Common myeloid progenitor, CD34-positive (primary cell): ENCODE measurements around the gene ABLIM3.
"Not testable (repeated sequence)": the region's sequence is repeated elsewhere in the genome, so short reads cannot be mapped to it uniquely, and the experiment has no call there.

Experiments used
- CTCF ChIA-PET: fragments of 350-600 bp; sonication (Branson Sonifier 250); formaldehyde crosslinking; loops from one replicate; lab custom pipeline; 2021; ENCODE audit warnings: antibody characterized with exemption; lab: Charles Lee
- POLR2A ChIA-PET: fragments of 350-600 bp; sonication (Branson Sonifier 250); formaldehyde crosslinking; loops from one replicate; lab custom pipeline; 2021; ENCODE audit warnings: antibody characterized with exemption; lab: Charles Lee
- DNase-seq, 3 donors: peaks; one replicate each; pipeline versions ENCODE4 v3.0.0 to v3.0.0-alpha.2; 2013
- H3K27ac ChIP-seq, 2 experiments: 1 replicate in 1 of 2; 2 replicates in 1 of 2; pipeline ENCODE4 v1.7.0; 2013; ENCODE audit warnings: inconsistent platforms in 2 of 2, low read length in 2 of 2, mild to moderate bottlenecking in 2 of 2, low read depth in 1 of 2, moderate library complexity in 1 of 2; ENCODE audit not compliant: severe bottlenecking in 2 of 2, insufficient read depth in 1 of 2, poor library complexity in 1 of 2
- H3K27me3 ChIP-seq, 5 experiments: replicated peaks in 2 of 5; 1 replicate in 3 of 5; 2 replicates in 2 of 5; pipeline versions ENCODE4 v1.6.1 to v1.7.0; 2013; ENCODE audit warnings: low read length in 4 of 5, mild to moderate bottlenecking in 2 of 5, moderate library complexity in 2 of 5, inconsistent platforms in 1 of 5; ENCODE audit not compliant: insufficient read depth in 5 of 5, control insufficient read depth in 4 of 5
- H3K36me3 ChIP-seq, 4 experiments: 1 replicate in 2 of 4; 2 replicates in 2 of 4; pipeline versions ENCODE4 v1.6.1 to v1.7.0; 2013; ENCODE audit warnings: low read length in 3 of 4, control low read depth in 1 of 4, mild to moderate bottlenecking in 1 of 4; ENCODE audit not compliant: control insufficient read depth in 4 of 4, insufficient read depth in 4 of 4
- H3K4me1 ChIP-seq, 4 experiments: 1 replicate in 3 of 4; 2 replicates in 1 of 4; pipeline versions ENCODE4 v1.6.1 to v1.7.1; 2013; ENCODE audit warnings: low read length in 3 of 4, mild to moderate bottlenecking in 3 of 4, control low read depth in 1 of 4, inconsistent platforms in 1 of 4, moderate library complexity in 1 of 4; ENCODE audit not compliant: control insufficient read depth in 4 of 4, insufficient read depth in 4 of 4; ENCODE audit errors: control extremely low read depth in 1 of 4
- H3K4me3 ChIP-seq, 7 experiments: 1 replicate in 4 of 7; 2 replicates in 3 of 7; pipeline versions ENCODE4 v1.5.1 to v1.7.0; 2013; ENCODE audit warnings: mild to moderate bottlenecking in 7 of 7, low read length in 6 of 7, moderate library complexity in 6 of 7, inconsistent platforms in 2 of 7, low read depth in 2 of 7, control low read depth in 1 of 7; ENCODE audit not compliant: insufficient read depth in 4 of 7, control insufficient read depth in 1 of 7; ENCODE audit errors: extremely low read depth in 1 of 7
- H3K9me3 ChIP-seq, 5 experiments: 1 replicate in 4 of 5; 2 replicates in 1 of 5; pipeline versions ENCODE4 v1.6.1 to v1.7.1; 2013; ENCODE audit warnings: low read length in 4 of 5, mild to moderate bottlenecking in 2 of 5, inconsistent platforms in 1 of 5, low read depth in 1 of 5, moderate library complexity in 1 of 5; ENCODE audit not compliant: control insufficient read depth in 4 of 5, insufficient read depth in 2 of 5; ENCODE audit errors: control extremely low read depth in 1 of 5
- WGBS: methylation state at CpG from one replicate; pipeline ENCODE4 v1.1.5; 2013; ENCODE audit not compliant: insufficient coverage; 5-methylcytosine and 5-hydroxymethylcytosine counted together

Gene ABLIM3

DNA sequence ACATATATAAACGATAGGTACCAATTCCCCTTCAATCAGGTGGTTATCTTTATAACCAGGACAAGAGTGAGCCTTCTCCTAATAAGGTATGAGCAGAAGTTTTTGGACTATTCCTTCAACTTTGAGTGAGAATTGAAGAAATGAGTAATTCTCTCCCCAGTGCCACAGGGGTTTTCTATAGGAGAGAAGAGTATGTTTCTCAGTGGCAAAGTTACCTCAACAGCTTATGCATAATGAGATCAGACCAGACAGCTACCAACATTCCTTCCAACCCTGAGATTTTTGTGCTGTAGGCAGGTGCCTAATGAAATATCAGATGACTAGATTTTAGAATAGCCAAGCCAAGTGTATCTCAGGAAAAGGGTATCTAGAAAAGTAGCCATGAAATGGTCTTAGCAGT is 40.9 kb downstream of the ABLIM3 start:
- DNase-seq: no peak
- Histone ChIP-seq H3K4me3 (no peak overlapping the region), H3K27me3 (peaks cover 0 to 9% (median 0%) of the 10 kb centered on the region in 5 experiments), H3K9me3 (no peaks in the 10 kb centered on the region), H3K27ac (no peak overlapping the region), H3K36me3 (no peaks in the 10 kb centered on the region), H3K4me1 (no peaks in the 10 kb centered on the region)
- CTCF ChIA-PET: interaction anchor here (1.0 to 1.6 kb wide), 2 partner anchors 37 to 82 kb away, joined by 3 to 5 read pairs; no protein-coding TSS in a partner anchor
- WGBS: no CpG with 5 or more reads among the region's 1 CpG
- POLR2A ChIA-PET: no interaction called here

DNA sequence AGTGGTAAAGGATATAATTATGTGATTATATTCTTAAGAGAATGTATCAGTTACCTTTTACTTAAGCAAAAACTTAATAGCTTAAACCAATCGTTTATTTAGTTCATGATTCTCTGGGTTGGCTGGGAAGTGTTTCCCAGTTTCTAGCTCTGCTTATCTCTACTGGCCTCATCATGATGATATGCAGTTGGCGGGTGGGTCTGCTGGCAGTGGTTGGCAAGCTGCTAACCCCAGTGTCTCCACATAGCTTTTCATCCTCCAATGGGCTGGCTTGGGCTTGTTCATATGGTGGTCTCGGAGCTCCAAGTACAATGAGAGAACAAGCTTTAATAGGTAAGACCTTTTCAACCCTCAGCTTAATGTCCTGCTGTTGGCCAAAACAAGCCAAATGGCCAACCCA is 43.8 kb downstream of the ABLIM3 start:
- Histone ChIP-seq H3K4me1 (no peaks in the 10 kb centered on the region), H3K27ac (no peak overlapping the region), H3K4me3 (no peak overlapping the region), H3K9me3 (no peaks in the 10 kb centered on the region), H3K36me3 (no peaks in the 10 kb centered on the region), H3K27me3 (peaks cover 0 to 5% (median 0%) of the 10 kb centered on the region in 5 experiments)
- DNase-seq: no peak
- ChIA-PET CTCF (interaction anchor here (2.1 kb wide), 1 partner anchor 42 kb away, joined by 4 read pairs; no protein-coding TSS in a partner anchor), POLR2A (no interaction called here)
- WGBS: 86% methylated on average over 3 of the region's 3 CpGs

DNA sequence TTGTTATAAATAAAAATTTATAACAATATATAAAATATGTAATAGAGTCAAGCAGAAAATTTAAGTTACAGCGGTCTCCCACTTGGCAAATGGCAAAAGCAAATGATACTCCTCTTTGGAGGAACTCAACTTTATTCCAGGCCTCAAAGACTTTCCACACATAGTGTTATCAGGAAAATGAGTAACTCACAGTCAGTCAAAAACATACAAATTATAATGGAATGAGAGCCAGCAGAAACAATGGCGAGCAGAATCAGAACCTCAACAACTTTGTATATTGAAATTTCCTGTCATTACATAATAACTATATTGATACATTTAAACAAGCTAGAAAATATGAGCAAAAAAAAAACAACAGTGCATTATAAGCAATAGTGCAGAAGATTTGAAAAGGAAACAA is 45.2 kb downstream of the ABLIM3 start:
- H3K4me1 ChIP-seq: no peaks in the 10 kb centered on the region
- CTCF ChIA-PET: interaction anchor here (2.1 kb wide), 1 partner anchor 44 kb away, joined by 4 read pairs; no protein-coding TSS in a partner anchor
- H3K27me3 ChIP-seq: peaks cover 0 to 2% (median 0%) of the 10 kb centered on the region in 5 experiments
- H3K27ac ChIP-seq: no peak overlapping the region
- WGBS: no CpG with 5 or more reads among the region's 2 CpGs
- POLR2A ChIA-PET: no interaction called here
- no peak overlapping the region for H3K4me3 ChIP-seq
- H3K9me3 ChIP-seq: no peaks in the 10 kb centered on the region
- DNase-seq: no peak
- no peaks in the 10 kb centered on the region for H3K36me3 ChIP-seq

DNA sequence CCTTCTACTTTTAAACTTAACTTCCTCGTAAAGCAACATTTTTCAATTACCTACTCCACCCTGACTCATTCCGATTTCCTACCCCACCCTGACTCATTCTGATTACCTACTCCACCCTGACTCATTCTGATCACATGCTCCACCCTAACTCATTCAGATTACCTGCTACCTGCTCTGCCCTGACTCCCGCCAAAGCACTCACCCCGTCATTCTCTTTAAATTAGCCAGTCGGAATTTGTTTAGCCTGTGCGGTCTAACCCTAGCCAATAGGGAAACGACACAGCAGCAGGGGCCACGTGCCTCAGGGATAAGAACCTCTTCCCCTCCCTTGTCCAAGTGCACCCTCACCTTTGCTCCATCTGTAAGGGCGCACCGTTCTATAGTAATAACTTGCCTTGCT is 46.3 kb downstream of the ABLIM3 start:
- H3K4me3 ChIP-seq, H3K4me1 ChIP-seq, CTCF ChIA-PET, H3K27ac ChIP-seq, H3K9me3 ChIP-seq, H3K36me3 ChIP-seq, POLR2A ChIA-PET, H3K27me3 ChIP-seq: not testable (repeated sequence)
- WGBS: 100% methylated on average over 8 of the region's 10 CpGs
- peak in 2 of 3 donors; percentile 5 to 6 for DNase-seq

DNA sequence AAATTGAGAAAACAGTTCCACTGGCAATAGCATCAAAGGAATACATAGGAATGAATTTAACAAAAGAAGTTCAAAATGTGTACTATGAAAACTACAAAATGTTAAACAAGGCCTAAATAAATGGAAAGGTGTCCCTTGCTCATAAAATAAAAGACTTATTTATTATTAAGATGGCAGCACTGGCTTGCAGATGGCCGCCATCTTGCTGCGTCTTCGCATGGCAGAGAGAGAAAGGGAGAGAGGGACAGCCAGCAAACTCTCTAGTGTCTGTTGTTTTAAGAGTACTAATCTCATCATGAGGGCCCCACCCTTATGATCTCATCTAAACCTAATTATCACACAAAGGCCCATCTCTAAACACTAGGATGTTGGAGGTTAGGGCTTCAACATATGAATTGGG is 47.1 kb downstream of the ABLIM3 start:
- Histone ChIP-seq H3K9me3 (no peaks in the 10 kb centered on the region), H3K4me1 (no peaks in the 10 kb centered on the region), H3K4me3 (no peak overlapping the region), H3K27ac (no peak overlapping the region), H3K27me3 (no peaks in the 10 kb centered on the region), H3K36me3 (no peaks in the 10 kb centered on the region)
- ChIA-PET POLR2A (no interaction called here), CTCF (no interaction called here)
- no peak for DNase-seq
- WGBS: no CpG with 5 or more reads among the region's 3 CpGs

DNA sequence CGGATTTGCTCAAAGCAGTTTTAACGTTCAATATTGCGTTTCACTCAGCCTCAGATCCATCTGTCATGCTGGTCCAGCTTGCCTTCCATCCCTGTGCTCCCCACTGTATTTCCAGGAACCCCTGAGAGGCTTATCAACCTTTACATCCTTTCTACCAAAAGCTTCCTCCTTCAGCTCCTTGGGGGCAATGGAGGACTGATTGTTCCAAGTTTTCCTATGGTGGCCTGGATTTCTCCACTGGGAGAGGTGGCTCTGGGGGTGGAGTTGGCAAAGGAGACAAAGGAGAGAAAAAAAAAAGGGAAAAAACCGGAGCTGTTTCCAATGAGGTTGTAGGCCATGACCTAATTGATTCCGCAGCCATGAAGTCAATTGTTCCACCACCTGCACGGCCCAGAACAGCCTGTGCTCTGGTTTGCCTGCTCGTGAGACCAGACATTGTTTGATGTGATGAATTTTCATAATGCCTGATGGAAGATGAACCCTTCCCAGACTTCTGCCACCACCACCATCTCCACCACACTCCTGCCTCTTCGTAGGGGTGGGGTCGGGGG is 54.1 kb downstream of the ABLIM3 start:
- ChIA-PET CTCF (interaction anchor here (1.2 kb wide), 1 partner anchor 39 kb away, joined by 3 read pairs; no protein-coding TSS in a partner anchor), POLR2A (no interaction called here)
- Histone ChIP-seq H3K4me3 (no peak overlapping the region), H3K27me3 (peaks cover 0 to 2% (median 0%) of the 10 kb centered on the region in 5 experiments), H3K4me1 (no peaks in the 10 kb centered on the region), H3K36me3 (no peaks in the 10 kb centered on the region), H3K9me3 (no peaks in the 10 kb centered on the region), H3K27ac (no peak overlapping the region)
- DNase-seq: no peak
- 88% methylated on average over 6 of the region's 9 CpGs for WGBS

DNA sequence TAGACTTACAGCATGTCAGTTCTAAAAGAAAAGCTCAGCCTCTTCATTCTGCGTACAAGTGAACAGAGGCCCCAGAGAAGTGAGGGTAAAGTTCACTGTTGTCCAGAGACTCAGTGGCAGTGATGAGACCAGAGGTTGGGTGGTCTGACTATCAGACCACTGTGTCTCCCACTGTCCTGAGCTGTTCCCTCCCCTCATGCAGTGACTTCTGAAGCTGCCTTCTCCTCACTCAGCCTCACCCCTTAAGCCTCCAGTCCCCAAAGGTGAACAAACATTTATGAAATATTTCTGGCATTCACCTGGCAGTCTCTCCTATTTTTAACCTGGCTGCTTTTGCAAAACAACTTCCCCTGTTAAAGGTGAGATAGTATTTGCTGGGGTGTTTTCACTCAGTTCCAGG is 54.7 kb downstream of the ABLIM3 start:
- WGBS: 80% methylated on average over 1 of the region's 1 CpG
- POLR2A ChIA-PET: no interaction called here
- H3K27ac ChIP-seq: no peak overlapping the region
- CTCF ChIA-PET: interaction anchor here (1.2 kb wide), 1 partner anchor 40 kb away, joined by 3 read pairs; no protein-coding TSS in a partner anchor
- no peak overlapping the region for H3K4me3 ChIP-seq
- H3K4me1 ChIP-seq: no peaks in the 10 kb centered on the region
- DNase-seq: no peak
- H3K27me3 ChIP-seq: peaks cover 0 to 2% (median 0%) of the 10 kb centered on the region in 5 experiments
- no peaks in the 10 kb centered on the region for H3K9me3 ChIP-seq
- no peaks in the 10 kb centered on the region for H3K36me3 ChIP-seq
